Measurements from ENCODE around the gene ESYT2. TPM values are rescaled to one million over a fixed set of nuclear protein-coding genes. Genes with fewer than 3 reads are reported as not detected.

Gene ESYT2
- total and polyA plus RNA-seq, 9 of the 15 experiments (the other 6 are each of a cell fraction or from before 2014, with no cell fraction given): 5.8 to 86.9 (median 64.7) TPM

- TF ChIP-seq ZNF318 (IDR thresholded peaks at IDR 0.05; ENCODE audit: borderline replicate concordance in 1 of 2, low read depth in 1 of 2) (no peak), SMARCA5 (IDR thresholded peaks at IDR 0.05) (no peak), CHAMP1 (IDR thresholded peaks at IDR 0.05) (no peak), HMG20B (CRISPR knock-in tag; IDR thresholded peaks at IDR 0.05) (no peak), MEIS2 (IDR thresholded peaks at IDR 0.05; ENCODE audit: partially characterized antibody) (peak; percentile 99), ZNF75A (CRISPR knock-in tag; IDR thresholded peaks at IDR 0.05) (no peak), NCOA2 (IDR thresholded peaks at IDR 0.05; ENCODE audit: partially characterized antibody in 2 of 2) (no peak), EZH2 (IDR thresholded peaks at IDR 0.05; ENCODE audit: borderline replicate concordance, low read depth, low read length) (no peak), PCBP1 (IDR thresholded peaks at IDR 0.05; ENCODE audit: low read depth, low read length, poor library complexity, severe bottlenecking) (no peak), ETV1 (tag; conservative IDR thresholded peaks at IDR 0.05; ENCODE audit: low read depth) (no peak; the same call in 1 of the 2 replicates), TCF15 (CRISPR knock-in tag; IDR thresholded peaks at IDR 0.05) (no peak), MYNN (IDR thresholded peaks at IDR 0.05) (peak; percentile 49; the same call in 1 of the 2 replicates), MYNN (CRISPR knock-in tag; IDR thresholded peaks at IDR 0.05) (no peak), NCOA1 (IDR thresholded peaks at IDR 0.05; ENCODE audit: low read depth) (no peak), ZBTB26 (CRISPR knock-in tag; IDR thresholded peaks at IDR 0.05) (no peak), RB1 (IDR thresholded peaks at IDR 0.05; ENCODE audit: low read depth) (no peak; the same call in 1 of the 2 replicates), ADNP (tag; IDR thresholded peaks at IDR 0.05) (no peak)
Observed at GRCh38 chr7:158865462-158865922, 36.2 kb upstream of the ESYT2 start (continued).

All from K562 (cell line).